OCI-LY7 (cell line): ENCODE results near the gene DCHS1.

ENCODE experiments used
- CTCF ChIP-seq: fragments of 200-600 bp; sonication (generic); conservative IDR thresholded peaks from 2 replicates; pipeline ENCODE4 v1.5.1; 2014; ENCODE audit warnings: mild to moderate bottlenecking, antibody characterized with exemption, low read length, moderate library complexity, mixed read lengths
- EZH2phosphoT487 ChIP-seq: fragments of 200-600 bp; sonication (generic); IDR thresholded peaks from 2 replicates; pipeline ENCODE4 v1.6.1; 2018; ENCODE audit warnings: low read depth, borderline replicate concordance, mild to moderate bottlenecking, mixed run types, antibody characterized with exemption, low read length, moderate library complexity, mixed read lengths

GRCh38 chr11:6598555-6598954, 57.1 kb downstream of the DCHS1 start:
- no peak for TF ChIP-seq CTCF
- no peak for TF ChIP-seq EZH2phosphoT487
